HEK293 (cell line): ENCODE measurements around the gene CSMD2.

Experiments
- CTCF ChIA-PET: fragments of 350-600 bp; formaldehyde crosslinking; extraction: SDS; loops from one replicate; lab custom pipeline; 2021; ENCODE audit warnings: antibody characterized with exemption; lab: Yijun Ruan, JAX
- POLR2A ChIA-PET: fragments of 300-600 bp; formaldehyde crosslinking; extraction: SDS; loops from one replicate; lab custom pipeline; 2020; ENCODE audit warnings: antibody characterized with exemption, inconsistent platforms; lab: Yijun Ruan, JAX
- H3K27ac ChIP-seq: fragments of 200-500 bp; sonication (Bioruptor generic); 2 replicates; pipeline ENCODE4 v1.5.1; 2014; ENCODE audit warnings: low read depth, low read length, control low read depth, inconsistent platforms; ENCODE audit errors: extremely low read depth
- H3K36me3 ChIP-seq, 2 experiments: fragments of 200-500 bp in 1 of 2; sonication (Bioruptor generic) in 1 of 2; 1 replicate in 1 of 2; 2 replicates in 1 of 2; pipeline ENCODE4 v1.5.1; 2014 to 2017; ENCODE audit warnings: inconsistent platforms in 2 of 2, low read length in 2 of 2; ENCODE audit not compliant: control insufficient read depth in 2 of 2, insufficient read depth in 1 of 2
- H3K4me1 ChIP-seq: fragments of 200-500 bp; sonication (Bioruptor generic); 2 replicates; pipeline ENCODE4 v1.5.1; 2014; ENCODE audit warnings: mild to moderate bottlenecking, low read length, inconsistent platforms; ENCODE audit not compliant: control insufficient read depth, insufficient read depth
- H3K4me3 ChIP-seq: 2 replicates; pipeline ENCODE4 v1.5.1; 2011; ENCODE audit warnings: low read depth, mild to moderate bottlenecking, control low read depth, low read length, moderate library complexity
- H3K9me3 ChIP-seq: fragments of 200-500 bp; sonication (Bioruptor generic); 2 replicates; pipeline ENCODE4 v1.5.1; 2014; ENCODE audit warnings: low read depth, low read length, inconsistent platforms; ENCODE audit not compliant: control insufficient read depth, insufficient read depth
- FEZF1 ChIP-seq: fragments of 450-650 bp; formaldehyde crosslinking; IDR thresholded peaks from 2 replicates; pipeline ENCODE4 v1.5.1; 2016; ENCODE audit warnings: missing biosample characterization, missing genetic modification characterization
- GFI1B ChIP-seq: fragments of 450-650 bp; formaldehyde crosslinking; IDR thresholded peaks from 2 replicates; pipeline ENCODE4 v1.5.1; 2016; ENCODE audit warnings: missing biosample characterization, missing genetic modification characterization
- KLF10 ChIP-seq: fragments of 450-650 bp; IDR thresholded peaks from 2 replicates; pipeline ENCODE4 v1.5.1; 2018; ENCODE audit warnings: missing biosample characterization, mild to moderate bottlenecking, missing genetic modification characterization
- MEIS1 ChIP-seq: sonication (generic); formaldehyde crosslinking; IDR thresholded peaks from 2 replicates; pipeline ENCODE4 v1.8.1; 2022; ENCODE audit warnings: missing genetic modification reagents, mild to moderate bottlenecking, borderline replicate concordance
- REPIN1 ChIP-seq: fragments of 450-650 bp; formaldehyde crosslinking; IDR thresholded peaks from 2 replicates; pipeline ENCODE4 v1.5.1; 2017; ENCODE audit warnings: missing biosample characterization, missing genetic modification characterization, low read depth
- SETDB1 ChIP-seq: IDR thresholded peaks from one replicate; pipeline ENCODE4 v1.6.1; 2017; ENCODE audit warnings: mild to moderate bottlenecking, low read length, moderate library complexity, mixed read lengths; ENCODE audit not compliant: insufficient read length
- TSHZ1 ChIP-seq: fragments of 450-650 bp; formaldehyde crosslinking; IDR thresholded peaks from 2 replicates; pipeline ENCODE4 v1.5.1; 2016; ENCODE audit warnings: missing biosample characterization, missing genetic modification characterization, borderline replicate concordance
- ZNF132 ChIP-seq: fragments of 450-650 bp; formaldehyde crosslinking; IDR thresholded peaks from 2 replicates; pipeline ENCODE4 v1.5.1; 2017; ENCODE audit warnings: missing biosample characterization, missing genetic modification characterization, borderline replicate concordance
- ZNF133 ChIP-seq: fragments of 450-650 bp; formaldehyde crosslinking; IDR thresholded peaks from 2 replicates; pipeline ENCODE4 v1.5.1; 2016; ENCODE audit warnings: missing biosample characterization, missing genetic modification characterization
- ZNF266 ChIP-seq: fragments of 450-650 bp; formaldehyde crosslinking; IDR thresholded peaks from 2 replicates; pipeline ENCODE4 v1.5.1; 2016; ENCODE audit warnings: missing biosample characterization, missing genetic modification characterization, low read depth
- ZNF335 ChIP-seq: fragments of 450-650 bp; formaldehyde crosslinking; conservative IDR thresholded peaks from 2 replicates; pipeline ENCODE4 v1.5.1; 2016; ENCODE audit warnings: missing biosample characterization, missing genetic modification characterization
- ZNF394 ChIP-seq: fragments of 450-650 bp; formaldehyde crosslinking; IDR thresholded peaks from 2 replicates; pipeline ENCODE4 v1.5.1; 2016; ENCODE audit warnings: missing biosample characterization, missing genetic modification characterization, mild to moderate bottlenecking, moderate library complexity, borderline replicate concordance
- ZNF48 ChIP-seq: fragments of 450-650 bp; formaldehyde crosslinking; IDR thresholded peaks from 2 replicates; pipeline ENCODE4 v1.5.1; 2016; ENCODE audit warnings: missing biosample characterization, missing genetic modification characterization
- ZNF530 ChIP-seq: fragments of 450-650 bp; formaldehyde crosslinking; IDR thresholded peaks from 2 replicates; pipeline ENCODE4 v1.5.1; 2016; ENCODE audit warnings: low read depth, missing biosample characterization, missing genetic modification characterization
- ZNF555 ChIP-seq: fragments of 450-650 bp; formaldehyde crosslinking; conservative IDR thresholded peaks from 2 replicates; pipeline ENCODE4 v1.5.1; 2017; ENCODE audit warnings: missing biosample characterization, mild to moderate bottlenecking, missing genetic modification characterization, inconsistent platforms
- ZNF600 ChIP-seq: fragments of 450-650 bp; formaldehyde crosslinking; IDR thresholded peaks from 2 replicates; pipeline ENCODE4 v1.5.1; 2016; ENCODE audit warnings: missing biosample characterization, missing genetic modification characterization
- ZNF623 ChIP-seq: fragments of 450-650 bp; formaldehyde crosslinking; IDR thresholded peaks from 2 replicates; pipeline ENCODE4 v1.5.1; 2016; ENCODE audit warnings: missing biosample characterization, missing genetic modification characterization
- ZNF626 ChIP-seq: fragments of 450-650 bp; sonication (Bioruptor Pico); formaldehyde crosslinking; IDR thresholded peaks from 2 replicates; pipeline ENCODE4 v1.5.1; 2018; ENCODE audit warnings: missing biosample characterization, missing genetic modification characterization, inconsistent platforms
- ZNF747 ChIP-seq: fragments of 450-650 bp; formaldehyde crosslinking; IDR thresholded peaks from 2 replicates; pipeline ENCODE4 v1.5.1; 2016; ENCODE audit warnings: missing biosample characterization, missing genetic modification characterization
- ZNF776 ChIP-seq: fragments of 450-650 bp; formaldehyde crosslinking; IDR thresholded peaks from 2 replicates; pipeline ENCODE4 v1.5.0; 2017; ENCODE audit warnings: missing biosample characterization, missing genetic modification characterization, borderline replicate concordance
- ZNF777 ChIP-seq: fragments of 450-650 bp; formaldehyde crosslinking; IDR thresholded peaks from 2 replicates; pipeline ENCODE4 v1.5.1; 2017; ENCODE audit warnings: missing biosample characterization, missing genetic modification characterization, borderline replicate concordance
- ZNF792 ChIP-seq: fragments of 450-650 bp; formaldehyde crosslinking; IDR thresholded peaks from 2 replicates; pipeline ENCODE4 v1.5.1; 2016; ENCODE audit warnings: missing biosample characterization, missing genetic modification characterization
- ZSCAN30 ChIP-seq: fragments of 450-650 bp; IDR thresholded peaks from 2 replicates; pipeline ENCODE4 v1.5.1; 2018; ENCODE audit warnings: missing biosample characterization, mild to moderate bottlenecking, missing genetic modification characterization, moderate library complexity
- TF ChIP-seq, protein P1 (sequence below): fragments of 450-650 bp; formaldehyde crosslinking; IDR thresholded peaks from 2 replicates; pipeline ENCODE4 v1.5.1; 2017; ENCODE audit warnings: missing biosample characterization, mild to moderate bottlenecking, missing genetic modification characterization, moderate library complexity
- TF ChIP-seq, protein P2 (sequence below): fragments of 450-650 bp; formaldehyde crosslinking; IDR thresholded peaks from 2 replicates; pipeline ENCODE4 v1.5.1; 2016; ENCODE audit warnings: missing biosample characterization, missing genetic modification characterization, borderline replicate concordance
- TF ChIP-seq, protein P3 (sequence below): fragments of 450-650 bp; formaldehyde crosslinking; IDR thresholded peaks from 2 replicates; pipeline ENCODE4 v1.5.1; 2016; ENCODE audit warnings: missing biosample characterization, missing genetic modification characterization

Gene CSMD2

DNA sequence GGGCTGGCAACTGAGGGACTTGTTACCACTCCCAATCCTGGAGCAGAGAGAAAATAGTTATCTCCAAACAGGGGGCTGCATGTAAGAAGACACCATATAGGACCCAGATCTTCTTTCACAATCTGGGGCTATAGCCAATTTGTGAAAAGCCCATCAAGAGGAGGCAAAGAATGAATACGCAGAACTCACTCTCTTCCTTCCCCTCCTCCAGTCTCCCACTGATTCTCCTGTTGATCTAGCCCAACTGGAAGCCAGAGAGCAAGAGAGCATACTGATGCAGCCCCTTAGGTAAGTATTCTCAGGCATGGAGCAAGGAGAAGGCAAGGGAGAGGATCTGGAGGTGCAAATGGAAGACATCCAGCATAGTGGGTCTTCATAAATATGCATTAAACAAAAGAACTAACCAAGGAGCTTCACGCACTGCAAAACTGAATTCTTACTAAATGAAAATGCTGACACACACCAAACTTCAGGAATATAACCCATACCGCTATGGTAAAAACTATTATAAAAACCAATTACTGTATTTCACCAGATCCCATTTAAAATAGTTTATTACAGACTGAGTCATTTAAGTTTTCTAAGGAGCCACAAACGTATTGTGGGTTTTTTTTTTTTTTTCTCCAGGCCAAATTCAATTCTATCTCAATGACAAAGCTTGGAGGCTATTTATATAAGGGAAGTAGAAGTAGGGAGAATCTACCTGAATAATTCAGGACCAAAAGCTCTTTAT, 316.7 kb downstream of the CSMD2 start:
- Histone ChIP-seq H3K36me3 (no peaks in the 10 kb centered on the region), H3K9me3 (no peaks in the 10 kb centered on the region), H3K4me3 (no peak overlapping the region), H3K27ac (no peak overlapping the region), H3K4me1 (no peaks in the 10 kb centered on the region)
- CTCF ChIA-PET: no interaction called here
- no peak for TF ChIP-seq ZNF626 (tag by site-specific recombination)
- TF ChIP-seq ZNF792 (tag by site-specific recombination): no peak
- no peak for TF ChIP-seq ZNF394 (tag by site-specific recombination)
- no peak for TF ChIP-seq KLF10
- no peak for TF ChIP-seq ZNF623 (tag by site-specific recombination)
- TF ChIP-seq ZNF600 (tag by site-specific recombination): no peak
- TF ChIP-seq, protein P1, sequence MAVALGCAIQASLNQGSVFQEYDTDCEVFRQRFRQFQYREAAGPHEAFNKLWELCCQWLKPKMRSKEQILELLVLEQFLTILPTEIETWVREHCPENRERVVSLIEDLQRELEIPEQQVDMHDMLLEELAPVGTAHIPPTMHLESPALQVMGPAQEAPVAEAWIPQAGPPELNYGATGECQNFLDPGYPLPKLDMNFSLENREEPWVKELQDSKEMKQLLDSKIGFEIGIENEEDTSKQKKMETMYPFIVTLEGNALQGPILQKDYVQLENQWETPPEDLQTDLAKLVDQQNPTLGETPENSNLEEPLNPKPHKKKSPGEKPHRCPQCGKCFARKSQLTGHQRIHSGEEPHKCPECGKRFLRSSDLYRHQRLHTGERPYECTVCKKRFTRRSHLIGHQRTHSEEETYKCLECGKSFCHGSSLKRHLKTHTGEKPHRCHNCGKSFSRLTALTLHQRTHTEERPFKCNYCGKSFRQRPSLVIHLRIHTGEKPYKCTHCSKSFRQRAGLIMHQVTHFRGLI (tag by site-specific recombination): no peak
- TF ChIP-seq MEIS1: no peak
- no peak for TF ChIP-seq ZNF777 (tag by site-specific recombination)
- TF ChIP-seq ZSCAN30 (tag by site-specific recombination): no peak
- POLR2A ChIA-PET: no interaction called here

GRCh38 chr1:33846861-33847260, 318.2 kb downstream of the CSMD2 start:
- Histone ChIP-seq H3K36me3 (no peaks in the 10 kb centered on the region), H3K4me3 (no peak overlapping the region), H3K9me3 (no peaks in the 10 kb centered on the region)
- TF ChIP-seq TSHZ1 (no peak), SETDB1 (no peak), ZNF530 (tag by site-specific recombination) (no peak), REPIN1 (no peak), ZNF266 (tag by site-specific recombination) (no peak), ZNF555 (no peak), FEZF1 (no peak), GFI1B (tag by site-specific recombination) (no peak), ZNF133 (no peak), ZNF747 (no peak), ZNF335 (tag by site-specific recombination) (no peak), ZNF132 (no peak), ZNF48 (tag by site-specific recombination) (no peak), ZNF776 (no peak)
- TF ChIP-seq, protein P2, sequence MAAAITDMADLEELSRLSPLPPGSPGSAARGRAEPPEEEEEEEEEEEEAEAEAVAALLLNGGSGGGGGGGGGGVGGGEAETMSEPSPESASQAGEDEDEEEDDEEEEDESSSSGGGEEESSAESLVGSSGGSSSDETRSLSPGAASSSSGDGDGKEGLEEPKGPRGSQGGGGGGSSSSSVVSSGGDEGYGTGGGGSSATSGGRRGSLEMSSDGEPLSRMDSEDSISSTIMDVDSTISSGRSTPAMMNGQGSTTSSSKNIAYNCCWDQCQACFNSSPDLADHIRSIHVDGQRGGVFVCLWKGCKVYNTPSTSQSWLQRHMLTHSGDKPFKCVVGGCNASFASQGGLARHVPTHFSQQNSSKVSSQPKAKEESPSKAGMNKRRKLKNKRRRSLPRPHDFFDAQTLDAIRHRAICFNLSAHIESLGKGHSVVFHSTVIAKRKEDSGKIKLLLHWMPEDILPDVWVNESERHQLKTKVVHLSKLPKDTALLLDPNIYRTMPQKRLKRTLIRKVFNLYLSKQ (tag by site-specific recombination): no peak
- TF ChIP-seq, protein P3, sequence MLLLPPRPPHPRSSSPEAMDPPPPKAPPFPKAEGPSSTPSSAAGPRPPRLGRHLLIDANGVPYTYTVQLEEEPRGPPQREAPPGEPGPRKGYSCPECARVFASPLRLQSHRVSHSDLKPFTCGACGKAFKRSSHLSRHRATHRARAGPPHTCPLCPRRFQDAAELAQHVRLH: no peak
- TF ChIP-seq, all 188 proteins: peak for 0
- no peaks in the 10 kb centered on the region for H3K4me1 ChIP-seq
- H3K27ac ChIP-seq: no peak overlapping the region
- ChIA-PET POLR2A (no interaction called here), CTCF (interaction anchor here (1.3 kb wide), 1 partner anchor 316 kb away, joined by 3 read pairs; no protein-coding TSS in a partner anchor)
